HUES48 (cell line): Measurements from ENCODE around the gene RNF149.

Experiments used
- H3K27ac ChIP-seq: one replicate; pipeline ENCODE4 v1.7.0; 2013; ENCODE audit warnings: low read depth, low read length, inconsistent platforms
- H3K27me3 ChIP-seq: 2 replicates; pipeline ENCODE4 v1.6.1; 2013; ENCODE audit warnings: mild to moderate bottlenecking, low read length; ENCODE audit not compliant: control insufficient read depth, insufficient read depth
- H3K36me3 ChIP-seq: 2 replicates; pipeline ENCODE4 v1.6.1; 2013; ENCODE audit warnings: low read length; ENCODE audit not compliant: control insufficient read depth, insufficient read depth
- H3K4me1 ChIP-seq: 2 replicates; pipeline ENCODE4 v1.6.1; 2013; ENCODE audit warnings: mild to moderate bottlenecking, low read length; ENCODE audit not compliant: control insufficient read depth, insufficient read depth
- H3K4me3 ChIP-seq: 2 replicates; pipeline ENCODE4 v1.5.1; 2013; ENCODE audit warnings: mild to moderate bottlenecking, low read depth, low read length
- H3K9ac ChIP-seq: 2 replicates; pipeline ENCODE4 v1.6.1; 2013; ENCODE audit warnings: mild to moderate bottlenecking, low read depth, low read length, moderate library complexity
- H3K9me3 ChIP-seq: 2 replicates; pipeline ENCODE4 v1.6.1; 2013; ENCODE audit warnings: low read length; ENCODE audit not compliant: control insufficient read depth, insufficient read depth

Gene RNF149

GRCh38 chr2:101231240-101231639 lies 77.3 kb downstream of the RNF149 start:
- Histone ChIP-seq H3K9ac (no peak overlapping the region), H3K4me1 (no peaks in the 10 kb centered on the region), H3K27me3 (no peaks in the 10 kb centered on the region), H3K27ac (no peak overlapping the region), H3K4me3 (no peak overlapping the region), H3K36me3 (no peaks in the 10 kb centered on the region), H3K9me3 (no peaks in the 10 kb centered on the region; the same call in 1 of the 2 replicates)

- Histone ChIP-seq H3K9me3 (no peaks in the 10 kb centered on the region; the same call in 1 of the 2 replicates), H3K36me3 (no peaks in the 10 kb centered on the region), H3K27ac (no peak overlapping the region), H3K4me1 (no peaks in the 10 kb centered on the region), H3K27me3 (no peaks in the 10 kb centered on the region), H3K9ac (no peak overlapping the region), H3K4me3 (no peak overlapping the region)
Observed at GRCh38 chr2:101230541-101231001, 77.9 kb downstream of the RNF149 start.
